Measurements from ENCODE around the gene ECHS1.

GRCh38 chr10:133400624-133401424 is 27.7 kb upstream of the ECHS1 start:
- TF ChIP-seq EZH2 (IDR thresholded peaks at IDR 0.05; ENCODE audit: insufficient read depth, poor library complexity, severe bottlenecking) (no peak), EZH2phosphoT487 (IDR thresholded peaks at IDR 0.05; ENCODE audit: insufficient read depth, low read depth) (no peak)

Data from GM23248 (cell line).